Activated naive CD4-positive, alpha-beta T cell (primary cell): ENCODE results near the gene PPARGC1A.

Experiments
- DNase-seq, 4 experiments: peaks; one replicate each; lab custom pipeline; 2025; lab: John Stamatoyannopoulos, UW

The PPARGC1A gene

GRCh38 chr4:23773884-23774636 is 115.8 kb downstream of the PPARGC1A start:
- no peak for DNase-seq

GRCh38 chr4:23770011-23770410 is 119.8 kb downstream of the PPARGC1A start:
- DNase-seq, result no peak

- no peak for DNase-seq
Measured at GRCh38 chr4:23769406-23769805, 120.4 kb downstream of the PPARGC1A start.

GRCh38 chr4:23768541-23768940 is 121.3 kb downstream of the PPARGC1A start:
- no peak for DNase-seq

GRCh38 chr4:23766344-23766743 is 123.5 kb downstream of the PPARGC1A start:
- no peak for DNase-seq

GRCh38 chr4:23763559-23763958 is 126.3 kb downstream of the PPARGC1A start:
- DNase-seq, result no peak

GRCh38 chr4:23762551-23762950 is 127.3 kb downstream of the PPARGC1A start:
- DNase-seq, result no peak

- no peak for DNase-seq
Measured at GRCh38 chr4:23759066-23759465, 130.8 kb downstream of the PPARGC1A start.

DNA sequence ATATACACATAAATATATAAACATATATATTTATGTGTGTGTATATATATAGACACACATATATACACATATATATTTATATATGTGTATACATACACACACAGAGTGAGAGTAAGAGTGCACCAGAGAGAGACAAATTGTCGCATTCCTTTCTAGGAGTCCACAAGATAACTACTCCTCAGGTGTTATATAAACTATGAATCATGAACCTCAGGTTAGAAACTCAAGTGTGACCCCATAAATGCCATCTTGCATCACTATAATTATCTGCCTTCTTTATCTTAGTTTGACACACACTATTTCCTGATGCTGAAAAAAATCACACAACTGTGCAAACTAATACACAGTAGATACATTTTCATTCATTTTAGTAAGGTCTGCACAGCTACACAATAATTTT is 135.2 kb downstream of the PPARGC1A start:
- DNase-seq, result no peak

GRCh38 chr4:23750125-23750524 is 139.7 kb downstream of the PPARGC1A start:
- no peak for DNase-seq

DNA sequence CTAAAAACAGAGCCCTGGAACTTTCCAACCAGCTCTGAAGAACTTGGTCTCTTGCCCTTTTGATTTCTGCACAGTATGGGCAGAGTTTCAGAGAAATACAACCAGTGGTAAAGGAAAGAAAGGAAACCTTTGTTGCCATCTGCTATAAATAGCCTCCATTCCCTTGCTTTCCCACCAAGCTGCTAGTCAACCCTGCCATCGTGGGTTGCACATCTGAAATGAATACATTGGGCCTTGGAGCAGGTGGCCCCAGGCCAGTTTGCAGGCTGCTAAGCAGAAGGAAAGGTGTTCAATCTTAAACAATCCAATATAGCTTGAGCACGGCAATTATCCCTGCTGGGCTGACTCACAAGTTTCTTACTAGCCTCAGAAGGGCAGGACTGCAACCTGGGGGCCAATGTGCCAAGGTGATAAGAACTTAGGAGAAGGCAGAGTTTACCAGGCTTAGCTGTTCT is 142.5 kb downstream of the PPARGC1A start:
- DNase-seq, result no peak

DNA sequence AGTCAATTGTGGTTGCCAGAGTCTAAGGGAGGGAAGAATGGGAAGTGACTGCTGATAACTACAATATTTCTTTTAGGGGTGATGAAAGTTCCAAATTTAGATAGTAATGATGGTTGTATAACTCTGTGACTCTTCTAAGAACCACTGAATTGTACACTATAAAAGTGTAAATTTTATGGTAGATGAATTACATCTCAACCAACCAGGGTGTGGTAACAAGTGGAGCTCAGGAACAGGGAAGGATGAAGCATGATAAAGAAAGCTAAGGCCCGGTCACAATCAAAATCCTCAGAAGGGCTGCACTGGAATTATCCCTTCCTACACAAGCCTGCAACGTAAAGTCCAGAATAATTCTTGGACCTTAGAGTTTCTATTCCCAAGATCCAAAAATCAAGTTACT is 143.2 kb downstream of the PPARGC1A start:
- no peak for DNase-seq

- DNase-seq, result no peak
Measured at GRCh38 chr4:23746027-23746426, 143.8 kb downstream of the PPARGC1A start.

GRCh38 chr4:23745377-23745776 is 144.5 kb downstream of the PPARGC1A start:
- no peak for DNase-seq
